Duodenal mucosa (tissue), 2 donors: ENCODE data around the gene XXYLT1.
"Not testable (repeated sequence)": the region's sequence is repeated elsewhere in the genome, so short reads cannot be mapped to it uniquely, and the experiment has no call there.

Experiments used
- H3K27ac ChIP-seq: one replicate; pipeline ENCODE4 v1.7.0; 2013; ENCODE audit warnings: low read depth, low read length
- H3K27me3 ChIP-seq, 2 donors: one replicate each; pipeline ENCODE4 v1.7.0; 2013; ENCODE audit warnings: low read length in 2 of 2, control low read depth in 1 of 2; ENCODE audit not compliant: insufficient read depth in 2 of 2, control insufficient read depth in 1 of 2
- H3K36me3 ChIP-seq, 2 donors: one replicate each; pipeline ENCODE4 v1.7.0; 2013; ENCODE audit warnings: low read length in 2 of 2, control low read depth in 1 of 2; ENCODE audit not compliant: insufficient read depth in 2 of 2, control insufficient read depth in 1 of 2
- H3K4me1 ChIP-seq, 2 donors: one replicate each; pipeline ENCODE4 v1.7.0; 2013; ENCODE audit warnings: low read length in 2 of 2, control low read depth in 1 of 2; ENCODE audit not compliant: insufficient read depth in 2 of 2, control insufficient read depth in 1 of 2
- H3K4me3 ChIP-seq, 2 donors: one replicate each; pipeline ENCODE4 v1.7.0; 2013; ENCODE audit warnings: low read length in 2 of 2, low read depth in 1 of 2
- H3K9ac ChIP-seq, 2 donors: one replicate each; pipeline ENCODE4 v1.7.0; 2013; ENCODE audit warnings: low read length in 2 of 2, low read depth in 1 of 2
- H3K9me3 ChIP-seq, 2 donors: one replicate each; pipeline ENCODE4 v1.7.0; 2013; ENCODE audit warnings: low read length in 2 of 2, control low read depth in 1 of 2; ENCODE audit not compliant: control insufficient read depth in 1 of 2

Gene XXYLT1, protein sequence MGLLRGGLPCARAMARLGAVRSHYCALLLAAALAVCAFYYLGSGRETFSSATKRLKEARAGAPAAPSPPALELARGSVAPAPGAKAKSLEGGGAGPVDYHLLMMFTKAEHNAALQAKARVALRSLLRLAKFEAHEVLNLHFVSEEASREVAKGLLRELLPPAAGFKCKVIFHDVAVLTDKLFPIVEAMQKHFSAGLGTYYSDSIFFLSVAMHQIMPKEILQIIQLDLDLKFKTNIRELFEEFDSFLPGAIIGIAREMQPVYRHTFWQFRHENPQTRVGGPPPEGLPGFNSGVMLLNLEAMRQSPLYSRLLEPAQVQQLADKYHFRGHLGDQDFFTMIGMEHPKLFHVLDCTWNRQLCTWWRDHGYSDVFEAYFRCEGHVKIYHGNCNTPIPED

DNA sequence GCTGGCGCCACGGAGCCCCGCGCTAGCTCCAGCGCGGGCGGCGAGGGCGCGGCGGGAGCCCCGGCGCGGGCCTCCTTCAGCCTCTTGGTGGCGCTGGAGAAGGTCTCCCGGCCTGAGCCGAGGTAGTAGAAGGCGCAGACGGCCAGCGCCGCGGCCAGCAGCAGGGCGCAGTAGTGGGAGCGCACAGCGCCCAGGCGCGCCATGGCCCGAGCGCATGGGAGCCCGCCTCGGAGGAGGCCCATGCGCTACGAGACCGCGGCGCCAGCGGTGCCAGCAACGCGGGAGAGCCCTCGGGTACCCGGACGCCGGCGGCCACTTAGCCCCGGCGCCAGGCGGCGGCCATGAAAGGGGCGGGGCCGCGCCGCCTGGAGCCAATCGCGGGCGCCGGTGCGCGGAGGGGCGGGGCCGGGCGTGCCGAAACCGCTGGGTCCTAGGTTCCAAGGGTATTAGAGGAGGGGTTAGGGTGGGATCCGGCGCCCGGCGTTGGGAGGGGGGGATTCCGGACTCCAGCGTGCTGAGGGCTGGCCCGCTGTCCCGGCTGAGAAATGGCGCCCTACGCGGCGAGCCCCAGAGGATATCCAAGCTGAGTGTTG lies at the start of gene XXYLT1:
Gene XXYLT1, minus strand, starts transcription at position 343 of the 593 bp plus-strand sequence. Its CDS starts 101 bp downstream, at position 242.
- Histone ChIP-seq H3K36me3 (no peaks in the 10 kb centered on the region), H3K9ac (peak within 1 kb of the TSS; percentile 68 to 79), H3K4me3 (peak within 1 kb of the TSS; percentile 90), H3K9me3 (no peaks in the 10 kb centered on the region), H3K4me1 (peaks cover 20 to 23% of the 10 kb centered on the region in 2 donors), H3K27ac (peak within 1 kb of the TSS; percentile 68), H3K27me3 (no peaks in the 10 kb centered on the region)

DNA sequence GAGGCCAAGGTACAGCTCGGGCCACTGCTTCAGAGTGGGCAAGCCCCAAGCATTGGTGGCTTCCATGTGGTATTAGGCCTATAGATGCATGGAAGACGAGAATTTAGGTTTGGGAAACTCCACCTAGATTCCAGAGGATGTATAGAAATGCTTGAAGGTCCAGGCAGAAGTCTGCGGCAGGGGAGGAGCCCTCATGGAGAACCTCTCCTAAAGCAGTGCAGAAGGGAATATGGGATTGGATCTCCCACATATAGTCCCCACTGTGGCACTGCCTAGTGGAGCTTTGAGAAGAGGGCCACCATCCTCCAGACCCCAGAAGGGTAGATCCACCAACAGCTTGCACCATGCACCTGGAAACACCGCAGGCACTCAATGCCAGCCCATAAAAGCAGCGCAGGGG lies 48.1 kb upstream of the XXYLT1 start:
- Histone ChIP-seq H3K4me1 (no peaks in the 10 kb centered on the region), H3K36me3 (peaks cover 11 to 26% of the 10 kb centered on the region in 2 donors), H3K9ac (no peak overlapping the region), H3K27me3 (no peaks in the 10 kb centered on the region), H3K27ac (no peak overlapping the region), H3K4me3 (no peak overlapping the region), H3K9me3 (peaks cover 2 to 9% of the 10 kb centered on the region in 2 donors)

DNA sequence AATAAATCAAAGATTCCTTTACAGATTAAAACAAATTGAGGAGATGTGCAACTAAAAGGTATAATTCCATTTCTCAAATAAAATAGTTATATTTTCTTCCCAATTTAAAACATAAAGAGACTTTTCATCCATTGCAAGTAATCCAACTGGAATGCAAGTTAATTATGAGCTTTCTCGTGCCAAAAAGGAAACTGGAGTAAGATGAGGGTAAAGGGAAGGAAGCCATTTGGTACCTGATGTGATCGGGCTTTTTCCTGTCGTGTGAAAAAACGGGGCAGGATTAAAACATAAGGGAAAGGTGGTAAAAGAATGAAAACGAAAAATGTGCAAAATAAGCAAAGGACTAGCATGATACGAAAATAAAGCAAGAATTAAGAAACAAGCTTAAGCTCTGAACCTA lies 41.8 kb upstream of the XXYLT1 start:
- H3K27me3 ChIP-seq: no peaks in the 10 kb centered on the region
- H3K27ac ChIP-seq: no peak overlapping the region
- no peaks in the 10 kb centered on the region for H3K4me1 ChIP-seq
- H3K9me3 ChIP-seq: no peaks in the 10 kb centered on the region
- H3K36me3 ChIP-seq: peaks cover 0 to under 1% of the 10 kb centered on the region in 2 donors
- no peak overlapping the region for H3K4me3 ChIP-seq
- H3K9ac ChIP-seq: no peak overlapping the region

DNA sequence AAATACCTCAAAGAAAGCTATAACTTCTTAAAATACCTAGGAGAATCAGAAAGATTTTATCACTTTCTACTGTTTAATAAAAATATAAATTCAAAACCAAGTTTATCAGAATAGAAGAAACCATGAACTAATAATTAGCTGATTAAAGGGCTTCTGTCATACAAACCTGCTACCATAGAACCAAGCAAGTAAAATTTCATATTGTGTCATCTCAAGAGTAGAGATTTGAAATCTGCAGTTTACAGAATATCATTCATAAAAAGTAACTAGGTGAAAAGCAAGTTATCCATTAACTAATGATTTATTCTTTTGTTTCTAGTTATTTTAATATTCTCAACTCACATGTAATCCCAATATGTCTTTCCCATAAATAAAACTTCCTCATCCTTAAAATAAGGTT lies 36.8 kb upstream of the XXYLT1 start:
- no peak overlapping the region for H3K4me3 ChIP-seq
- no peaks in the 10 kb centered on the region for H3K9me3 ChIP-seq
- peaks cover 6 to 14% of the 10 kb centered on the region in 2 donors for H3K36me3 ChIP-seq
- no peaks in the 10 kb centered on the region for H3K4me1 ChIP-seq
- H3K27me3 ChIP-seq: no peaks in the 10 kb centered on the region
- H3K27ac ChIP-seq: no peak overlapping the region
- no peak overlapping the region for H3K9ac ChIP-seq

GRCh38 chr3:195306369-195306768 lies 35.4 kb upstream of the XXYLT1 start:
- no peaks in the 10 kb centered on the region for H3K9me3 ChIP-seq
- H3K36me3 ChIP-seq: peaks cover 13 to 23% of the 10 kb centered on the region in 2 donors
- no peak overlapping the region for H3K4me3 ChIP-seq
- H3K4me1 ChIP-seq: no peaks in the 10 kb centered on the region
- H3K27ac ChIP-seq: no peak overlapping the region
- no peak overlapping the region for H3K9ac ChIP-seq
- no peaks in the 10 kb centered on the region for H3K27me3 ChIP-seq

DNA sequence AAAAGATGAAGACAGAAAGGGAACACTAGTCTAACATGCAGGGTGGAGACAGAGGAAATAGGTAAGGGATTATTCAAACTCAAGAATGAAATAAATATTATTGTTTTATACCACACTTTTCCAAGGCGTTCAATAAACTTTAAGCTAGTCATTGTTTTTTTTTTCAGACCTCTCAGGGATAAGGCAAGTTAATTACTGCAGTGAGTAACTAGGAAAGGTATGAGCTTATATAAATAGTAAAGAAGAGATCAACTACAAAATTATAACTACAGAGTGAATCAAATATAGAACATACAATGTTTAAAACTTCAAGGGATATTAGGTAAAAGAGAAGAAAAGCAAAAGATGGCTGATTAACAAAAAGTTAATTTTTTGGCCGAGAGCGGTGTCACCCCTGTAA lies 31.5 kb upstream of the XXYLT1 start:
- H3K27me3 ChIP-seq: no peaks in the 10 kb centered on the region
- H3K4me3 ChIP-seq: no peak overlapping the region
- H3K9ac ChIP-seq: no peak overlapping the region
- H3K9me3 ChIP-seq: no peaks in the 10 kb centered on the region
- no peak overlapping the region for H3K27ac ChIP-seq
- H3K4me1 ChIP-seq: peaks cover 0 to 6% of the 10 kb centered on the region in 2 donors
- H3K36me3 ChIP-seq: peaks cover 13 to 31% of the 10 kb centered on the region in 2 donors

- Histone ChIP-seq H3K36me3 (peaks cover 7 to 32% of the 10 kb centered on the region in 2 donors), H3K9ac (no peak overlapping the region), H3K4me1 (peaks cover 0 to 7% of the 10 kb centered on the region in 2 donors), H3K27me3 (no peaks in the 10 kb centered on the region), H3K9me3 (no peaks in the 10 kb centered on the region), H3K27ac (no peak overlapping the region), H3K4me3 (no peak overlapping the region)
Measured at GRCh38 chr3:195297446-195297845, 26.5 kb upstream of the XXYLT1 start.

DNA sequence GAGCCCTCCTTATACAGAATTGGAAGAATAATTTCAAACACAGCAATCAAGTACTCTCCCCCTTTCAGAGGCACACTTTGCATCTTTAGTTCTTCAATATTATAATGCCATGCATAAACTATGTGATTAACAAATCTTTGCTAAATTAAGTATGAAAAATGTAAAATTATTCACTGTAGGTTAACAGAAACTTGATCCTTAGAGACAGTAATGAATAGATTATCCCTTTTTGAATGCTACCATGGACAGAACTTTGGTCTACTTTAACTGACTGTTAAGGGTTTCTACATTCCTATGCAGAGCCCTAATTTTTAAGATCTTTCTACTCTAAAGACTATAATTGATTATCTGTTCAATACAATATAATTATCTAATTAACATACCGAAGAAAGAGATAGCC lies 25.7 kb upstream of the XXYLT1 start:
- Histone ChIP-seq H3K9me3 (no peaks in the 10 kb centered on the region), H3K27me3 (no peaks in the 10 kb centered on the region)

DNA sequence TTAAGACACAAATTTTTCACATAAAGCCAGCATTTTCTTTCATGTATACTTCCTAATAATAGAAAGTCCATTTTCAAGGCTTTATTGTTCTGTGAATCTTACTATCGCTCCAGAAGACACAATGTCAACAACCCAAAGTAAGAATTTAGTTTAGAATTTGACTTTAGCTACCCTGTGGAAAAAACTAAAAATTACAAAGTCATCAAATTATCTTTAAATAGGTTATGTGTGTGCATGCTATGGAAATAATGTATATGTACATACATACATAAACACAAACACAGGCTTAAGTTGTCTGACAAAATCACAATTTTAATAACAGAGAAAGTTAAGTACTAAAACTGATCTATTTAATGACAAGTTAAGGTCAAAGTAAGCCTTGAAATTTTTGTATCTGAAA lies 20.2 kb upstream of the XXYLT1 start:
- no peaks in the 10 kb centered on the region for H3K9me3 ChIP-seq
- peaks cover 0 to 42% of the 10 kb centered on the region in 2 donors for H3K36me3 ChIP-seq
- no peak overlapping the region for H3K9ac ChIP-seq
- H3K4me1 ChIP-seq: peaks cover 0 to 5% of the 10 kb centered on the region in 2 donors
- no peak overlapping the region for H3K27ac ChIP-seq
- no peaks in the 10 kb centered on the region for H3K27me3 ChIP-seq
- H3K4me3 ChIP-seq: no peak overlapping the region

More for the DNA sequence above, 25.7 kb upstream of the XXYLT1 start:
- H3K27ac ChIP-seq: no peak overlapping the region
- no peak overlapping the region for H3K4me3 ChIP-seq
- H3K9ac ChIP-seq: no peak overlapping the region
- H3K36me3 ChIP-seq: peaks cover 3 to 33% of the 10 kb centered on the region in 2 donors
- peaks cover 0 to 7% of the 10 kb centered on the region in 2 donors for H3K4me1 ChIP-seq

DNA sequence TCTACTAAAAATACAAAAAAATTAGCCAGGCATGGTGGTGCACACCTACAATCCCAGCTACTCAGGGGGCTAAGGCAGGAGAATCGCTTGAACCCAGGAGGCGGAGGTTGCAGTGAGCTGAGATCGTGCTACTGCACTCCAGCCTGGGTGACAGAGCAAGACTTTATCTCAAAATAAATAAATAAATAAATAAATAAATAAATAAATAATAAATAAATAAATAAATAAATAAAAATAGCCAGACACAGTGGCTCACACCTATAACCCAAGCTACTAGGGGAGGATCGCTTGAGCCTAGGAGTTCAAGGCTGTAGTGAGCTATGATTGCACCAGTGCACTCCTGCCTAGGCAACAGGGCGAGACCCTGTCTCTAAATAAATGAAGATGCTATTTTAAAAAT lies 19.7 kb upstream of the XXYLT1 start:
- not testable (repeated sequence) for H3K27me3 ChIP-seq, H3K27ac ChIP-seq, H3K9me3 ChIP-seq, H3K4me1 ChIP-seq, H3K4me3 ChIP-seq, H3K9ac ChIP-seq
- H3K36me3 ChIP-seq: peaks cover 0 to 42% of the 10 kb centered on the region in 2 donors
